IMR-90 (cell line): Measurements from ENCODE around the gene LYSMD2. TPM values are rescaled to one million over a fixed set of nuclear protein-coding genes. Genes with fewer than 3 reads are reported as not detected.

ENCODE experiments used
- ATAC-seq: fragments of 200-7000 bp; cut with Tn5 transposase; 2 replicates; pipeline ENCODE4 v1.9.1; 2020; ENCODE audit warnings: low read depth, mild to moderate bottlenecking, moderate library complexity
- BruUV-seq: library from RNA; stranded (reverse); fragments of 400-500 nt; replicated peaks from 2 replicates; lab custom pipeline; 2021; lab: Mats Ljungman, UMichigan
- CTCF ChIA-PET: fragments of 300-600 bp; formaldehyde crosslinking; extraction: SDS; loops from one replicate; lab custom pipeline; 2021; ENCODE audit warnings: antibody characterized with exemption; lab: Yijun Ruan, JAX
- POLR2A ChIA-PET: fragments of 300-600 bp; sonication (Branson Sonifier 250); formaldehyde crosslinking; loops from one replicate; lab custom pipeline; 2022; ENCODE audit warnings: antibody characterized with exemption; ENCODE audit not compliant: unreplicated experiment; lab: Charles Lee
- DNase-seq: peaks from one replicate; pipeline ENCODE4 v3.0.0; 2013
- H2AFZ ChIP-seq: replicated peaks from 2 replicates; pipeline ENCODE3; 2013; ENCODE audit warnings: low read length, mild to moderate bottlenecking; ENCODE audit not compliant: poor library complexity
- H2AK5ac ChIP-seq: 2 replicates; pipeline ENCODE4 v1.6.1; 2013; ENCODE audit warnings: low read depth, low read length, inconsistent platforms
- H2AK9ac ChIP-seq: replicated peaks from 2 replicates; pipeline ENCODE3; 2013; ENCODE audit warnings: mild to moderate bottlenecking, low read depth, low read length, moderate library complexity; ENCODE audit not compliant: poor library complexity
- H2BK120ac ChIP-seq: 2 replicates; pipeline ENCODE4 v1.6.1; 2013; ENCODE audit warnings: low read depth, low read length, inconsistent platforms
- H2BK15ac ChIP-seq: 3 replicates; pipeline ENCODE4 v1.6.1; 2013; ENCODE audit warnings: low read depth, low read length, inconsistent platforms
- H2BK20ac ChIP-seq: 2 replicates; pipeline ENCODE4 v1.6.1; 2013; ENCODE audit warnings: low read depth, mild to moderate bottlenecking, inconsistent platforms, low read length, moderate library complexity
- H2BK5ac ChIP-seq: 2 replicates; pipeline ENCODE4 v1.6.1; 2013; ENCODE audit warnings: mild to moderate bottlenecking, low read depth, low read length, inconsistent platforms; ENCODE audit not compliant: poor library complexity, severe bottlenecking
- H3K14ac ChIP-seq: replicated peaks from 2 replicates; pipeline ENCODE4 v1.6.1; 2013; ENCODE audit warnings: low read depth, low read length, inconsistent platforms
- H3K18ac ChIP-seq: 2 replicates; pipeline ENCODE4 v1.6.1; 2013; ENCODE audit warnings: low read depth, low read length, control low read depth
- H3K23ac ChIP-seq: 2 replicates; pipeline ENCODE4 v1.6.1; 2013; ENCODE audit warnings: low read depth, low read length, inconsistent platforms
- H3K27ac ChIP-seq: 2 replicates; pipeline ENCODE4 v1.5.1; 2013; ENCODE audit warnings: mild to moderate bottlenecking, control low read depth, low read length; ENCODE audit not compliant: insufficient read depth
- H3K27me3 ChIP-seq: 2 replicates; pipeline ENCODE4 v1.6.1; 2013; ENCODE audit warnings: low read length; ENCODE audit not compliant: control insufficient read depth, insufficient read depth
- H3K36me3 ChIP-seq: 2 replicates; pipeline ENCODE4 v1.6.1; 2013; ENCODE audit warnings: low read length, mixed read lengths; ENCODE audit not compliant: control insufficient read depth, insufficient read depth
- H3K4ac ChIP-seq: 2 replicates; pipeline ENCODE4 v1.6.1; 2013; ENCODE audit warnings: low read depth, low read length, inconsistent platforms
- H3K4me1 ChIP-seq: 2 replicates; pipeline ENCODE4 v1.6.1; 2013; ENCODE audit warnings: low read length, mixed read lengths; ENCODE audit not compliant: control insufficient read depth, insufficient read depth
- H3K4me2 ChIP-seq: 2 replicates; pipeline ENCODE4 v1.6.1; 2013; ENCODE audit warnings: low read depth, mild to moderate bottlenecking, control low read depth, low read length, moderate library complexity
- H3K4me3 ChIP-seq: 2 replicates; pipeline ENCODE4 v1.5.1; 2013; ENCODE audit warnings: low read depth, mild to moderate bottlenecking, control low read depth, low read length, moderate library complexity; ENCODE audit not compliant: insufficient read depth
- H3K56ac ChIP-seq: 2 replicates; pipeline ENCODE4 v1.6.1; 2013; ENCODE audit warnings: low read length, inconsistent platforms; ENCODE audit not compliant: insufficient read depth; ENCODE audit errors: extremely low read depth
- H3K79me1 ChIP-seq, 2 experiments: 2 replicates each; pipeline ENCODE4 v1.6.1; 2013; ENCODE audit warnings: low read length in 2 of 2, inconsistent platforms in 1 of 2, low read depth in 1 of 2
- H3K9ac ChIP-seq: 2 replicates; pipeline ENCODE4 v1.6.1; 2013; ENCODE audit warnings: low read depth, low read length, control low read depth
- H3K9me1 ChIP-seq: 2 replicates; pipeline ENCODE4 v1.6.1; 2013; ENCODE audit warnings: low read length, inconsistent platforms; ENCODE audit not compliant: insufficient read depth
- H3K9me3 ChIP-seq: 2 replicates; pipeline ENCODE4 v1.6.1; 2013; ENCODE audit warnings: low read length; ENCODE audit not compliant: control insufficient read depth, insufficient read depth
- H4K20me1 ChIP-seq: 2 replicates; pipeline ENCODE4 v1.6.1; 2013; ENCODE audit warnings: low read length, inconsistent platforms; ENCODE audit not compliant: insufficient read depth
- H4K5ac ChIP-seq: 2 replicates; pipeline ENCODE4 v1.6.1; 2013; ENCODE audit warnings: mild to moderate bottlenecking, low read depth, low read length, control low read depth
- H4K8ac ChIP-seq, 2 experiments: 2 replicates each; pipeline ENCODE4 v1.6.1; 2013; ENCODE audit warnings: low read depth in 2 of 2, low read length in 2 of 2, control low read depth in 1 of 2, inconsistent platforms in 1 of 2
- H4K91ac ChIP-seq: 2 replicates; pipeline ENCODE4 v1.6.1; 2013; ENCODE audit warnings: low read depth, low read length, inconsistent platforms; ENCODE audit not compliant: insufficient read depth
- BHLHE40 ChIP-seq: fragments of 150-350 bp; IDR thresholded peaks from 2 replicates; pipeline ENCODE4 v1.6.1; 2016; ENCODE audit warnings: mild to moderate bottlenecking, low read depth, low read length
- CHD1 ChIP-seq: IDR thresholded peaks from 2 replicates; pipeline ENCODE4 v1.6.1; 2012; ENCODE audit warnings: low read depth, low read length, improper control_type of control experiment
- FOS ChIP-seq: fragments of 150-350 bp; IDR thresholded peaks from 2 replicates; pipeline ENCODE4 v1.6.1; 2016; ENCODE audit warnings: low read depth, low read length
- MAFK ChIP-seq: IDR thresholded peaks from 2 replicates; pipeline ENCODE4 v1.6.1; 2012; ENCODE audit warnings: low read depth, low read length, improper control_type of control experiment
- MAZ ChIP-seq: IDR thresholded peaks from 2 replicates; pipeline ENCODE4 v1.6.1; 2012; ENCODE audit warnings: low read depth, mild to moderate bottlenecking, low read length, improper control_type of control experiment, moderate library complexity, borderline replicate concordance
- MXI1 ChIP-seq: IDR thresholded peaks from 2 replicates; pipeline ENCODE4 v1.6.1; 2012; ENCODE audit warnings: low read depth, mild to moderate bottlenecking, low read length, moderate library complexity, borderline replicate concordance
- NFE2L2 ChIP-seq: fragments of 150-350 bp; IDR thresholded peaks from 2 replicates; pipeline ENCODE4 v1.6.1; 2016; ENCODE audit warnings: low read depth, mild to moderate bottlenecking, low read length
- POLR2A ChIP-seq: IDR thresholded peaks from 2 replicates; pipeline ENCODE4 v1.6.1; 2012; ENCODE audit warnings: mild to moderate bottlenecking, low read depth, low read length
- RCOR1 ChIP-seq: IDR thresholded peaks from 2 replicates; pipeline ENCODE4 v1.6.1; 2012; ENCODE audit warnings: mild to moderate bottlenecking, low read length, improper control_type of control experiment; ENCODE audit not compliant: insufficient replicate concordance
- SMC3 ChIP-seq: fragments of 150-350 bp; IDR thresholded peaks from 2 replicates; pipeline ENCODE4 v1.6.1; 2016; ENCODE audit warnings: low read depth, mild to moderate bottlenecking, antibody characterized with exemption, low read length, moderate library complexity
- WGBS, 2 experiments: methylation state at CpG; one replicate each; pipeline versions ENCODE4 v1.1.5 to v1.1.7; 2013; ENCODE audit warnings: missing lambda C conversion rate in 2 of 2; ENCODE audit not compliant: insufficient read length in 1 of 2; ENCODE audit errors: extremely low coverage in 2 of 2; 5-methylcytosine and 5-hydroxymethylcytosine counted together
- dilution Hi-C: fragments of 300-500 bp; cut with HindIII; formaldehyde crosslinking; loops from one replicate; pipeline ENCODE4 v1.14.3; 2018; ENCODE audit warnings: low sequenced_read_pairs; ENCODE audit not compliant: unreplicated experiment
- in situ Hi-C: fragments of 300-500 bp; cut with MboI; formaldehyde crosslinking; loops from 3 replicates; pipeline ENCODE4 v1.14.3; 2019; ENCODE audit warnings: low sequenced_read_pairs, inconsistent platforms, mixed read lengths
- intact Hi-C: fragments of 100-400 bp; cut with micrococcal nuclease; formaldehyde crosslinking; loops from 2 replicates; pipeline ENCODE4 v1.10.0; 2022
- polyA plus RNA-seq, 3 experiments: library from polyadenylated mRNA; depleted of rRNA; stranded (reverse); fragments of >200 nt; gene quantifications; 2 replicates each; pipeline ENCODE4 v1.2.3, GENCODE V29; 2012; ENCODE audit warnings: low replicate concordance in 1 of 3
- total RNA-seq: library from RNA; depleted of rRNA; stranded (reverse); fragments of >200 nt; gene quantifications from 2 replicates; pipeline ENCODE4 v1.2.3, GENCODE V29; 2012
- TF ChIP-seq, protein P1 (sequence below): fragments of 150-350 bp; IDR thresholded peaks from 2 replicates; pipeline ENCODE4 v1.6.1; 2017; ENCODE audit warnings: mild to moderate bottlenecking, antibody characterized with exemption, low read length, low read depth

LYSMD2 gene
- total and polyA plus RNA-seq, 2 of the 4 experiments (the other 2 are of a cell fraction): 5.9 to 6.0 TPM

DNA sequence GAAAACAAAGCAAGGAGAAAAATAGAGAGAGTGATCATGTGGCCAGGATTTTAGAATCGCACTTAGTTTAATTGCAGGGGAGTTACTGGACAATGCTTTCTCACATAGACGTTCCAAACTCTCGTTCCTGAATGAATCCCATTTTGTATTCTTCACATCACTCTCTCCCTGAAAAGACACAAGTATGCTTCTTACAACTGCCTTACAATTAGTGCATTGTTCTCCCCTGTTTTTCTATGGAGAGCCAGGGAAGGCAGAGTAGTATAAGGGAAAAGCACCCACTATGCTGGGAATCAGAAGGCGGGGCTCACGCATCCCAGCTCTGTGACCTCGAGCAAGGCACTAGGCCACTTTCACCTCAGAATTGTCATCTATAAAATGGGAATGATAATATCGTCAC lies 28.3 kb upstream of the LYSMD2 start:
- CTCF ChIA-PET: no interaction called here
- H3K9me3 ChIP-seq: no peaks in the 10 kb centered on the region
- H3K9ac ChIP-seq: no peak overlapping the region
- H3K4ac ChIP-seq: no peak overlapping the region
- H3K56ac ChIP-seq: no peak overlapping the region
- H4K20me1 ChIP-seq: no peaks in the 10 kb centered on the region
- H3K18ac ChIP-seq: no peak overlapping the region
- H3K36me3 ChIP-seq: peaks cover 3% of the 10 kb centered on the region; the same call in 1 of the 2 replicates
- no peak overlapping the region for H2BK5ac ChIP-seq
- H3K14ac ChIP-seq: no peak overlapping the region
- no peak overlapping the region for H3K4me2 ChIP-seq
- peaks cover 3 to 6% of the 10 kb centered on the region in 2 experiments; a peak in 2 of 4 replicates for H3K79me1 ChIP-seq
- H3K9me1 ChIP-seq: 0 out of 2 replicates have a peak, but pooled peaks cover 6% of the 10 kb centered on the region
- no peak overlapping the region for H3K23ac ChIP-seq
- H2BK120ac ChIP-seq: no peak overlapping the region
- DNase-seq (no peak), ATAC-seq (no peak)
- H3K4me3 ChIP-seq: no peak overlapping the region
- in situ Hi-C loops (no loop called here), dilution Hi-C loops (no loop called here), intact Hi-C loops (no loop called here)
- H2AFZ ChIP-seq: no peak overlapping the region
- no CpG with 5 or more reads among the region's 7 CpGs for WGBS, 2 experiments
- POLR2A ChIA-PET: no interaction called here
- no peak overlapping the region for H4K91ac ChIP-seq
- no peak overlapping the region for H2AK9ac ChIP-seq
- H2AK5ac ChIP-seq: no peak overlapping the region
- no peak overlapping the region for H3K27ac ChIP-seq
- H4K8ac ChIP-seq: no peak overlapping the region
- H4K5ac ChIP-seq: no peak overlapping the region
- no peak overlapping the region for H2BK15ac ChIP-seq
- no peak for TF ChIP-seq NFE2L2
- no peak for TF ChIP-seq MAFK
- TF ChIP-seq SMC3: no peak
- TF ChIP-seq MXI1: no peak
- no peak for TF ChIP-seq CHD1
- TF ChIP-seq BHLHE40: no peak
- no peak for TF ChIP-seq MAZ
- no peak for TF ChIP-seq RCOR1
- TF ChIP-seq POLR2A: no peak
- TF ChIP-seq, protein P1, sequence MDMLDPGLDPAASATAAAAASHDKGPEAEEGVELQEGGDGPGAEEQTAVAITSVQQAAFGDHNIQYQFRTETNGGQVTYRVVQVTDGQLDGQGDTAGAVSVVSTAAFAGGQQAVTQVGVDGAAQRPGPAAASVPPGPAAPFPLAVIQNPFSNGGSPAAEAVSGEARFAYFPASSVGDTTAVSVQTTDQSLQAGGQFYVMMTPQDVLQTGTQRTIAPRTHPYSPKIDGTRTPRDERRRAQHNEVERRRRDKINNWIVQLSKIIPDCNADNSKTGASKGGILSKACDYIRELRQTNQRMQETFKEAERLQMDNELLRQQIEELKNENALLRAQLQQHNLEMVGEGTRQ: no peak
- TF ChIP-seq FOS: no peak
- no peaks in the 10 kb centered on the region for H3K4me1 ChIP-seq
- no TSS peak for BruUV-seq
- H2BK20ac ChIP-seq: no peak overlapping the region
- H3K27me3 ChIP-seq: no peaks in the 10 kb centered on the region
